Thyroid gland (tissue), 4 donors: Measurements from ENCODE around the gene JPH2.

ENCODE experiments used
- CTCF ChIP-seq, 6 experiments: fragments of 200-600 bp in 3 of 6; fragments of 450-650 bp in 3 of 6; sonication (generic) in 3 of 6; IDR thresholded peaks; one replicate each; pipeline ENCODE4 v1.5.1; 2016 to 2019; ENCODE audit warnings: antibody characterized with exemption in 6 of 6, mild to moderate bottlenecking in 2 of 6, inconsistent platforms in 1 of 6, moderate library complexity in 1 of 6
- POLR2A ChIP-seq, 2 donors: fragments of 450-650 bp; IDR thresholded peaks; one replicate each; pipeline ENCODE4 v1.6.1; 2017; ENCODE audit warnings: antibody characterized with exemption in 2 of 2, mild to moderate bottlenecking in 2 of 2, moderate library complexity in 1 of 2

DNA sequence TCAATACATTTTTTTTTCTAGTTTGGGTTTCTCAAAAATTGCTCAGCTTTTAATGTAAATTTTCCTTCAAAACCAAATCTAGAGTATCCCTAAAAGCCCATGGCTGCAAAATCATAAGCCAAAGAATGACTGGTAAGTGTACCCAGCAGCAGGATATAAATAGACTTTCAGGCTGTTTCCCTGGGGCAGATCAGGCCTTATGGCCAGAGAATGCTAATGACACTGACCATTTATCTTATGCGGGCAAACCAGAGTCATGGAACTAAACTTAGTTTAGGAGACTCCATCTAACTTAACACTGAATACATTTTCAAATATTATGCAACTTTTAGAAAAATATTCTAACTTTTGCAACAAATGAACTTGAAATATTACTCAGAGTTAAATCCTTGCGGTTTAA, 16.2 kb upstream of the JPH2 start:
- TF ChIP-seq CTCF (IDR thresholded peaks at IDR 0.05) (no peak), POLR2A (IDR thresholded peaks at IDR 0.05) (no peak)
